Skin of body (tissue), 2 donors: Measurements from ENCODE around the gene PSMC4. TPM values are rescaled to one million over a fixed set of nuclear protein-coding genes. Genes with fewer than 3 reads are reported as not detected.

Experiments used
- DNase-seq: peaks from one replicate; lab custom pipeline; 2025; lab: John Stamatoyannopoulos, UW
- total RNA-seq: library from RNA; depleted of rRNA; stranded (reverse); fragments of >200 nt; gene quantifications from one replicate; pipeline ENCODE4 v1.2.3, GENCODE V29; 2014

The PSMC4 gene
- total RNA-seq = 44.1 TPM

DNA sequence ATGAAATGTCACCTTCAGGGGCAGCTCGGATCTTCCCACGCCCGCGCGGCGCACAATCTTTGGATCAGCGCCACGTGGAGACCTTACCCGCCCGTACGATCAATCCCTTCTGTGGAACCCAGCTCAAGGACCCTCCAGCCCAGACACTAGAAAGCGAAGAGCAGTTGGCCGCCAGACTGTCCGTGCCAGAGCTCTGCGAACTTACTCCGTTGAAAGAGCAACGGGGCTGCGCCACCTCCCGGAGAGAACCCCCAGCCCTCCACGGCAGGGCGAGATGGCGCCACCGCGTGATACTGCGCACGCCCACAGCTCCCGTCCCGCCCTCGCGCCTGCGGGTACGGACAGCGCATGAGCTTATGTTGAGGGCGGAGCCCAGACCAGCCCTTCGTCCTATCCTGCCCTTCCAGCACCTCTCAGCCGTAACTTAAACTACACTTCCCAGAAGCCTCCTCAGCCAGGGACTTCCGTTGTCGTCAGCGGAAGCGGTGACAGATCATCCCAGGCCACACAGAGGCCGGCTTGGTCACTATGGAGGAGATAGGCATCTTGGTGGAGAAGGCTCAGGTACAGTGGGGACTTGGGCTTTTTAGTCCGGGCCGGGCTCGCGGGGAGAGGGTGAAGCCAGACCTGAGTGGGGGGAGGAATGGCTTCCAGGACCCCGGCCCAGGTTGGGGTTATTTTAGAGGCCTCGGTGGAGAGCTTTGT is at the start of gene PSMC4:
Gene PSMC4, plus strand, starts transcription at position 491 of the 705 bp plus-strand sequence. Its CDS starts 38 bp downstream, at position 529.
- peak; percentile 99 for DNase-seq

DNA sequence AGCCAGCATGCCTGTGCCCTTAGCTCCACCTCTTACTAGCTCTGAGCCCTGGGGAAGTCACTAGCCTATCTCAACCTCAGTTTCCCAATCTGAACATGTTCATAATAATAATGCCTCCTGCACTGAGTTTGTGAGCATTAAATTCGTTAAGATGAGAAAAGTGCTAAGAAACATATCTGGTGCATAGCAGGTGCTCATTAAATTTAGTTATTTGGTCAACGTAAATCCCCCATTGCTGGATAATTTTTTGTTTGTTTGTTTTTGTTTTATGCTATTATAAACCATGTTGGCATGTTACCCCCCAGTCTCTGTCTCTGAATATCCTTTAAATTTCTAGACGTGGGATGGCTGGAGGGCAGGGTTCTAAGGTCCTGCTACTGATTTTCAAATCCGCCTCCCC is 47.1 kb upstream of the PSMC4 start:
- DNase-seq = no peak

DNA sequence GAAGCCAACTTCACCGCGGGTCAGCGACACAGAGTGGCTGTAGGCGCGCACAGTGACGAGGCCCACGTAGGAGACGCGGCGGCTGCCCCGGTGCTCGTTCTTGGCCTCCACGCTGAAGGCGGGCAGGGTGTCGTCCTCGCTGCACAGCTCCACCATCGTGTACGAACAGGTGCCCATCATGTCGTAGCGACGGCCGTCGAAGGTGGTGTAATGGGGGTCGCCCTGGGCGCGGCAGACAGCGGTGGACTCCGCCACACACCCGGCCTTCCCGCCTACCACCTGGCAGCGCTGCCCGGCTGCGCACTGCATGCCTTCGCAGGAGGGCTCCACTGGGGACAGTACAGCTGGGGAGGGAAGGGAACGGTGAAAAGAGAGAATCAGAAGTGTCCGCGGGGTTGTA is 46.6 kb upstream of the PSMC4 start:
- DNase-seq = no peak

DNA sequence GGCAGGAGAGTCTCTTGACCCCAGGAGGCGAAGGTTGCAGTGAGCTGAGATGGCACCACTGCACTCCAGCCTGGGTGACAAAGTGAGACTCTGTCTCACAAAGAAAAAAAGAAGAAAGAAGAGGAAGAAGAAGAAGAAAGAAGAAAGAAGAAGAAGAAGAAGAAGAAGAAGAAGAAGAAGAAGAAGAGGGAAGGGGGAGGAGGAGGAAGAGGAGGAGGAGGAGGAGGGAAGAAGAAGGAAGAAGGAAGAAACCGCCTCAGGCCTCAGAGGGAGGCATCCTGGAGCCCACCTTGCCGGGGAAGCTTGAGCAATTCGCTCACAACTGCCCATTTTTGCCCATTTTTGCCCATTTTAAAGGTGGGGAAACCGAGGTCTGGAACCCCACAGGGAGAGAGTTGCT is 46.0 kb upstream of the PSMC4 start:
- DNase-seq = no peak

DNA sequence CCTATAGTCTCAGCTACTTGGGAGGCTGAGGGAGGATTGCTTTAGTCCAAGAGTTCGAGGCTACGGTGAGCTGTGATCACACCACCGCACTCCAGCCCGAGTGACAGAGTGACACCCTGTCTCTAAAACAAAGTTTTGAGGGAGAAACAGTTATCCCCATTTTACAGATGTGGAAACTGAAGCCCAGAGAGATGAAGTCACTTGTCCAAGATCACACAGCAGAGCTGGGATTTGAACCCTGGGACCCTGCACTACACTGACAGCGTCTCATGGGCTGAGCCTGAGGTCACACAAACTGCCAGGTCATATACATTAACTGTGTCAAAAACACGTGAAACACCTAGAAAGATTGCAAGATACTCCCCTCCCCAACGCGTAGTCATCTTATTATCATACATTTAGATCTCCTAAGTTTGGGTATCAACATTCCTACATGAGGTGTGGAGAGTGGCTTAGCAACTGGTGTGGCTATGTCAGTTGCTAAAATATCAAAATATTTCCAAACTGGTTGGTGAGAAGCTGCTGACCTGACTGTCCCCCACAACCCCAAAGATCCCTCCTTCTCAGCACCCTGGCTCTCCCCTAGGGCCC is 44.7 kb upstream of the PSMC4 start:
- no peak for DNase-seq

DNA sequence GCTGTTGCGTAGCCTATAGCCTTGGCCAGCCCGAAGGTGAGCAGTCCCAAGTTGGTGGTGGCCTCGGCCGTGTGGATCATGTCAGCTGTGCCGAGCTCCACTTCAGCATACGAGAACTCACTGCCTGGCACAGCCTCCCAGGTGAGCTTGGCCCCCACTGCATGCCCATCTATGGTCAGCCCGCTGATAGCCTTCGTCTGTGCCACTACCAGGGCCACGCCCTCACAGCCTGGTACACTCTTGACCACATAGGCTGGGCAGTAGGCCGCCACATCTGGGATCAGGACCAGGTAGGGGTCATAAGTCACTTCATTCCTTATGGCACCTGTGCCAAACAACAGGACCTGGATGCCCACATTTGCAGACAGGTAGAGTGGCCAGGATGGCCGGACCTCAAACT is 43.9 kb upstream of the PSMC4 start:
- no peak for DNase-seq

DNA sequence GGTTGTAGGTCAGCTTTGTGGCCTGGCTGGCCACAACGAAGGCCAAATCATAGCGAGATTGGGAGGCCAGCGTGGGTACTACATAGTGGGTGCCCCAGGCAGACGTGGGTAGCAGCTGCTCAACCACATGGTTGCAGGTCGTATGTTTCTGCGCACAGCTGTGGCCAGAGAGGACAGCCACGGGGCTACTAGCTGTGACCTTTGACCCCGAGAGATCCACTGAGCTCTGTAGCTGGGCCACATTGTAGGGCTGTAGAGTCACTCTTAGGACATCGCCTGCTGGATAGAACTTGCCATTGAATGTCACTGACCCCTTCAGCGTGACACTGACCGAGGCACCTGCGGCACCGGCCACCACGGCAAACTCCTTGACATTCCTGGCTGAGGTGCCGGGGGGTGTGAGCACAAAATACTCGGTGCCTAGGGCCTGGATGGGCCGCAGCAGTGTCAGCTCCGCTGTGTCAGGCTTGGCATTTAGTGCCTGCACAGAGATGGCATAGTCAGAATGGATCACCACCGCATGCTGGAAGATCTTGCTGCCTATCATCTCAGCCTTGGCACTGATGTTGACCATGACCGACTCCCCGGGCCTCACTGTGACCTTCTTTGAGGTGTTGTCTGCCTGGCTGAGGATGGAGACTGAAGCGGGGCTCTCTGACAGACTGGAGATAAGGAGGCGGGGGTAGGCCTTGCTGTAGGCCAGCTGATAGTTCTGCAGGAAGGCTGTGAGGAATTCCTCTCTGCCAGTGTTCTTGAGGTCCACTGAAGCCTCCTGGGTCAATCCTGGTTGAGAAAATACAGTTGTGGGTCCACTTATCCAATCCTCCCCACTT is 43.2 kb upstream of the PSMC4 start:
- no peak for DNase-seq

DNA sequence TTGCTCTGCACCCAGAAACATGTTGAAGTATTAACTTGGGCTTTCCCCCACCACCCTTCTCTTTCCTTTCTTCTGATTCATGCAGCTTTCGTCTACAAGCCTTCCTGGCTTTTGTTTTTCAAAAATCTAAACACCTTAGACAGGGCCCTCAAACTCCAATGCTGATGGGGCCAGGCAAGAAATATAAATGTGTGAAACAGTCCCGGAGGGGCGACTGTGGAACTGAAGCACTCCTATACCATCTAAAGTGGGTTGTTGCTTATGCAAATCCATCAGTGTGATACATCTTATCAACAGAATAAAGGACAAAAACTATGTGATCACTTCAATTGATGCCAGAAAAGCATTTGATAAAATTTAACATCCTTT is 42.6 kb upstream of the PSMC4 start:
- no peak for DNase-seq

DNA sequence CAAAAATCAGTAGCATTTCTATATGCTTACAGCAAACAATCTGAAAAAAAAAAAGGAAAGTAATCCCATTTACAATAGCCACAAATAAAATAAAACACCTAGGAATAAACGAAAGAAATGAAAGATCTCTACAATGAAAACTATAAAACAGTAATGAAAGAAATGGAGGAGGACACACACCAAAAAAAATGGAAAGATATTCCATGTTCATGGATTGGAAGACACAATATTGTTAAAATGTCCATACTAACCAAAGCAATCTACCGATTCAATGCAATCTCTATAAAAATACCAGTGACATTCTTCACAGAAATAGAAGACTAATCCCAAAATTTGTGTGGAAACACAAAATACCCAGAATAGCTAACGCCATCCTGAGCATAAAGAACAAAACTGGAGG is 41.2 kb upstream of the PSMC4 start:
- no peak for DNase-seq

DNA sequence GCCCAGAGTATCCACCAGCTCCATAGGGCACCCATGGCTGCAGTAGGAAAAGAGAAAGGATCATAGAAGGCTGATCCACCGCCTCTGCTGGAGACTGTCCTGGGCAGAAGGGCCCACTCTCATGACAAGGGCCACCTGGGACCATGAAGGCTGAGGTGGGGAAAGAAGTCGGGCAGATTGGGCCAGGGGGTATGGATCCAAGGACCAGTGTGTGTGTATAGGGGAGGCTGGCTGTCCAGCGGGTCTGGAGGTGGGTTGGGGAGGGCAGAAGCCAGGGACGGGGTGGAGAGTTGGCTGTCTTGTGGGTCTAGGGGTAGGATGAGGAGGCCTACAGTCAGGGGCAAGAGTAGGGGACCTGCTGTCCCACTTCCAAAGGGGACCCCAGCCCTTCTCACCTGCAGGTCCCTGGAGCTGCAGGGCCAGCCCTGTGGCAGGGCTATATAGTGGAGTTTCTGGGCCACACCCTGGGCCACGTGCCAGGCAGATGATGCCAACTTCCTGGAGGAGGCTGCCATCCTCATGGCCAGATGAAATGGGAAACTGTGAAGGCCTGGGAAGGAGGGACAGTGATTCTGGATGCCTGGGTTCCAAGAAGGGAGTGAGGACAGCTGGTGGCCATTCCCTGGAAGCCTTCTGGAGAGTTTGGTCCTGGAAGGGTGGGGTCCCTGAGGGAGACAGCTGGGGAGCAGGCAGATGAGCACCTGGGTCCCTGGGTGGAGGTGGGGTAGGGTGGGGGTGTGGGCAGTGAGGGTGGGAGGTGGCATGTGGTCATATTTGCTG is 36.2 kb upstream of the PSMC4 start, which contains the start of gene FCGBP:
Gene FCGBP, minus strand, starts transcription at position 51 of the 780 bp plus-strand sequence.
- no peak for DNase-seq

DNA sequence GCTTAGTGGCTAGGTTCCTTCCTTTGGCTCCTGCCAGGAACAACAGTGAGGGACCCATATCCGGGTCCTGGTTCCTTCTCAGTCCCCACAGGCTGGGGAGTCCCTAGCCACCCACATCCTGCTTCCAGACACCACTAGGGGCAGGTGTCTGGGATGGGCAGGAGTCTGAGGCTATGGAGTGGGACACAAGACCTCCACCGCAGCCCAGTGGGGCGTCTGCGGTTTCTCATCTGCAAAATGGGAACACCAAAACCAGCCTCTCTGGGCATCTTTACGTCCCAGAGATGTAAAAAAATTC is 35.7 kb upstream of the PSMC4 start:
- no peak for DNase-seq

DNA sequence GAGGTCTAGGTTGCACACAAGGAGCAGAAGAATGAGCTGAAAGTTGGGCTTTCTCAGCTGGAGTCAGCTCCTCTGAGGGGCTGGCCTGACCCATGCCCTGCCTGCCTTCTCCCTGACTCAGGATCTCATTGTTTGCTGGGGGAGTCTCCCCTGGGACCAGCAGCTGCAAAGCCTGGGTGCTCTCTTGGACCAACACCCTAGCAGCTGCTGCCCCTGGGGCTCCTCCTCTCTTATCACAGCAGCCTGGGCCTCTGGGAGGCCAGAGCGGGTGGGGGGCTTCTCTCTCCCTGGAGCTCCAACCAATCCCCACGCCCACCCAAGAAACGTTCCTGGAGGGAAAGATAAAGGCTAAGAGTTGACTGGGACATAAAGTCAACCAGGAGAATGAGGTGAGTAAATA is 34.9 kb upstream of the PSMC4 start:
- no peak for DNase-seq

DNA sequence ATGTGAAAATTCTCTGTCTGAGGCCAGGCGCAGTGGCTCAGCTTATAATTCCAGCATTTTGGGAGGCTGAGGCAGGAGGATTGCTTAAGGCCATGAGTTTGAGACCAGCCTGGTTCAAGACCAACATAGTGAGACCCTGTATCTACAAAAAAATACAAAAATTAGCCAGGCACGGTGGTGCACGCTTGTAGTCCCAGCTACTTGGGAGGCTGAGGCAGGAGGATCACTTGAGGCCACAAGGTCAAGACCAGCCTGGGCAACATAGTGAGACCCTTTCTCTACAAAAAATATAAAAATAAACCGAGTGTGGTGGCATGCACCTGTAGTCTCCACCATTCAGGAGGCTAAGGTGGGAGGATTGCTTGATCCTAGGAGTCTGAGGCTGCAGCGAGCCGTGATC is 34.3 kb upstream of the PSMC4 start:
- DNase-seq = no peak

DNA sequence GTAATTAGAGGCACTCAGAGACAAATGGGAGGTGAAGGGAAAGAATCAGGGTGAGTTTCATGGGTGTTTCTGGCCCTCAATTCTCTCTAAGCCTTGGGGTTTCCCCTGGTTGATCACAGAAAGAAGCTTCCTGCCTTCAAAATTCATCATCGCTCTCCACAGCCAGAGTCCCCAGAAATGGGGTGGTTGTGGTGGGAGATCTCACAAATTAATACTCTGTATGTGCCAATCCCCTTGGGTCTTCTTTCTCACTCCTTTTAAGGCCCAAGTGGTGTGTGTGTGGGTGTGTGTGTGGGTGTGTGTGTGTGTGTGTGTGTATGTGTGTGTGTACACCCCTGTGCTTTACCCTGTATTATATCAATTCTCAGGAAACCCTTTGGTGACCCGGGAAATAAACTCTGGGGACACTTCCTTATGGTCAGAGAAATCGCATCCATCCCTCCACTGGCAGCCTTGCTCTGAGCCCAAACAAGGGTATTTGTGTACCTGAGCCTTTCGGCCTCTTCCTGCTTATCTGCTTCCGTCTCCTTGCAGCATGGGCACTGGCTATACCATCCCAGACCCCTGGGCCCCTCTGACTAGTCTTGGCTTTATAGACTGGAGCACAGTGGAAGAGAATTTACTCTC is 33.8 kb upstream of the PSMC4 start:
- no peak for DNase-seq

DNA sequence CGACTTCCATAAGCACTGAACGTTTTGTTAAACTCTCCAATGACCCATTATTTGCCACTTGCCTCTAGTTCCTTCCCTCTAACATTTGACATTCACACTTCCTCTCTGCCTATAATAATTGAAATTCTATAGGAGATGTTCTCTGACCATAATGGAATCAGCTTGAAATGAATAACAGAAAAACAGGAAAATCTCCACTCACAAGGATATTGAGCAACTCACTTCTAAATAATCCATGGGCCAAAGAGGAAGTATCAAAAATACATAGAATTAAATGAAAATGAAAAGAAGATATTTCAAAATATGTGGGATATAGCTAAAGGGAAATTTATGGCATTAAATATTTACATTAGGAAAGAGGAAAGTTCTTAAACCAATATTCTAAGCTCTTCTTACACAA is 33.2 kb upstream of the PSMC4 start:
- no peak for DNase-seq

DNA sequence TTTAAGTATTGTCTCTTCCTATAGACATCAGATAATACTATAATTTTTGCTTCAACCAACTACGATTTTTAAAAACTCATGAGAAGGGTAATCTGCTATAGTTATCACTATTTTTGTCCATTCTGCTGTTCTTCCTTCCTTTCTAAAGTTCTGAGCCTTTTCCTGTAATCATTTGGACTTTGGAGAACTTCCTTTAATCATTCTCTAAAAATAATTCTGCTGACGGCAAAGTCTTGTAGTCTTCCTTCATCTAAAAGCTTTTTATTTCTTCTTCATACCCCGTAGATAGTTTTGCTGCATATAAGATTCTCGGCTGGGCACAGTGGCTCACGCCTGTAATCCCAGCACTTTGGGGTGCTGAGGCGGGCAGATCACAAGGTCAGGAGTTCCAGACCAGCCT is 31.4 kb upstream of the PSMC4 start:
- no peak for DNase-seq

DNA sequence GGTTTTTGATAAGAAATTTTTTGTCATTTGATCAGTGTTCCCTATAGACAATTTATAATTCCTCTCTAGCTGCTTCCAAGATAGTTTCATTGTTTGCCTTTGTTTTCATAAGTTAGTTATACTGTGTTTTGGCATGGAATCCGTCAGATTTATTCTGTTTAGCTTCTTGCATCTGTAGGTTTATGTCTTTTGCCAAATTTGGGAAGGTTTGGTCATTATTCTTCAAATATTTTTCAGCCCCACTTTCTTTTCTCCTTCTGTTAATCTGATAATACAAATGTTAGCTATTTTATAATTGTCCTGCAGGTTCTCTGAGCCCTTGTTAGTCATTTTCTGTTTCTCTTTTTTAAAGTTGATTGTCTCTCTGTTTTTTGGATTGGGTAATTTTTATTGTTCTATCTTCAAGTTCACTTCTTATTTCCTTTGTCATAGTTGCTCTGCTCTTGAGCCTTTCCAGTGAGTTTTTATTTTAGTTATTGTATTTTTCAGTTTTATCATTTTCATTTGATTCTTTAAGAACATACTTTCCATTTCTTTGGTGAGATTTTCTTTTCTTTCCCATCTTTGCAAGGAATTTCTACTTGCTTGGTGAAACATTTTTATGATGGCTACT is 30.6 kb upstream of the PSMC4 start:
- no peak for DNase-seq

DNA sequence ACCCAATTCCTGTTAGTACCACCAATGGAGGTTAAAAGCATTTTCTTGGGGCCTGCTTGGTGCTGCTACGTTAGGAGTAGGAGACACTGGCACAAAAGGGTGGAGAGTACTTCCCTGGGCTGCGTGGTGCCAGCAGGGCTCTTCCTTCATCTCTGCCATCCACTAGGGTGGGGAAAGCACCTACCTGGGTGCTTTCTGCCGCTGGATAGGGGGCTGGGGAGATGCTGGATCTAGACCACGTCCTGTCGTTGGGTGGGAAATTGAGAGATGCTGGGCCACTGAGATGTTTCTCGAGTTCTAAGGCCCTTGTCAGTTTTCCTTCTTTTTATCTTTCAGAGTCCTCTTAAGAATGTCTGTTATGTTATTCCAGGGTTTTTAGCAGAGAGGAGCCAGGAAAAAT is 29.8 kb upstream of the PSMC4 start:
- no peak for DNase-seq

DNA sequence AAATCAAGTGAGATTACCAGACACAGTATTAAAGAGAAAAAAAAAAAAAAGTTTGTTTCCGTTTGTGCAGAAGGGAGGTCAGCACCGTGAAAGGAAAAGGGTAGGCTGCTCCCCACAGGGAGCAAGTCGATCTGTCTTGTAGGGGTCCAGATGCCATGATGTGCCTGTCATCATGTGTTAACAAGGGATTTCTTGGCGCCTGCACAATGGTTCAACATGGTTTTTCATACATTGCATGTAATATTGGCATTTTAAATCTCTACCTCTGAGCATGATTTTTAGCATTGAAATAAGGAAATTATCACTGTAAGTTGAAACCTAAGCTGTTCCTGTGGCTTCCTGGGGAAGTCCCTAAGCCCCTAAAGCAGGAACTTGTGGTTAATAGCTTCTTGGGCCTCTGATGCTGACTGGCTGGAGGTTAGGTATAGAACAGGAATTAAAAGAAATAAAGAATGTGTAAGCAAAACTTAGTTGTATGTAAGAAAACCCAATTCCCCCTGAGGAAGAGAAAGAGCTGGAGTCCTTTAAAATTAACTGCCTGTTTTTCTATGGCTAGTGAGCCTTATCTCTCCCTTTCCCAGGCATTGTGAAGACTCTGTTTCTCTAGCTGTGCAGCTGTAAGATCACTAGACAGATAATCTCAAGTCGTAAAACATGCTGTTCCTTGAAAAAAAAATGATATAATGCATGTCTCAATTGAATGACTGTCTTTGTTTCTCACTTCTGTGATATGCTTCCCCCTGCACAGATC is 29.2 kb upstream of the PSMC4 start:
- DNase-seq = no peak

DNA sequence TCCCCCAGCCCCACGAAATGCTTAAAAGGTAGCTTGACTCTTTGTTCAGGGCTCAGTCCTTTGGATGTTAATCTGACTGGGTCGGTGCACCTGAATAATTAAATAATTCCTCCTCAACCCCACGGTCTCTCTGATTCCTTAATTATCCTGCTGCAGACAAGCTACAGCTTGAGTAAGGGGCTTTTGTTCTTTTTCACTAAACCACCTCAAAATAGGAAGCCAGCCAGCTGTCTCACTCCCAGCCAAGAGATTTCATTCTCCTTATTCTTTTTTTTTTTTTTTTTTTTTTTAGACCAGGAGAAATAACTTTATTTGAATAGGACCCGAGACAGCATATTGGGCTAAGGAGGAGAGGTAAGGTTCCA is 28.6 kb upstream of the PSMC4 start:
- DNase-seq = no peak
